Mesenteric fat pad (tissue), 1 donor: ENCODE data around the gene APBA1. TPM values are rescaled to one million over a fixed set of nuclear protein-coding genes. Genes with fewer than 3 reads are reported as not detected.

ENCODE experiments used
- DNase-seq: peaks from one replicate; pipeline ENCODE4 v3.0.0-alpha.2; 2020; ENCODE audit warnings: low spot score
- total RNA-seq: library from RNA; stranded (reverse); fragmentation: NEBNext Ultra II Directional; extraction: Animal tissue kit (Norgen Biotek cat#: 25700); gene quantifications from one replicate; pipeline ENCODE4 v1.2.1, GENCODE V29; 2021
- donor health status: DM: yes; HTN: yes; CAD: no.

The APBA1 gene
- total RNA-seq, 1 donor from 2014 or later: 7.7 TPM

- no peak for DNase-seq
These were observed 136.8 kb downstream of the APBA1 start for GRCh38 chr9:69535286-69535832.

- DNase-seq: no peak
These were observed 139.8 kb downstream of the APBA1 start for GRCh38 chr9:69532396-69532795.

- DNase-seq: no peak
These were observed 144.7 kb downstream of the APBA1 start for GRCh38 chr9:69527454-69527853.

GRCh38 chr9:69526699-69527098 is 145.5 kb downstream of the APBA1 start:
- DNase-seq: no peak

- DNase-seq: no peak
These were observed 152.5 kb downstream of the APBA1 start for GRCh38 chr9:69519470-69520240.

GRCh38 chr9:69516353-69517322 is 155.5 kb downstream of the APBA1 start:
- DNase-seq: no peak

GRCh38 chr9:69515810-69516209 is 156.4 kb downstream of the APBA1 start:
- no peak for DNase-seq

- no peak for DNase-seq
These were observed 158.9 kb downstream of the APBA1 start for GRCh38 chr9:69513141-69513820.

- no peak for DNase-seq
These were observed 168.1 kb downstream of the APBA1 start for GRCh38 chr9:69504058-69504457.

- no peak for DNase-seq
These were observed 169.4 kb downstream of the APBA1 start for GRCh38 chr9:69502671-69503301.

GRCh38 chr9:69500896-69501295 is 171.3 kb downstream of the APBA1 start:
- no peak for DNase-seq

GRCh38 chr9:69499959-69500358 is 172.2 kb downstream of the APBA1 start:
- DNase-seq: no peak

GRCh38 chr9:69499407-69499806 is 172.8 kb downstream of the APBA1 start:
- DNase-seq: no peak

GRCh38 chr9:69498470-69498869 is 173.7 kb downstream of the APBA1 start:
- DNase-seq: no peak

- DNase-seq: no peak
These were observed 174.4 kb downstream of the APBA1 start for GRCh38 chr9:69497816-69498215.

- no peak for DNase-seq
These were observed 175.2 kb downstream of the APBA1 start for GRCh38 chr9:69496846-69497450.

GRCh38 chr9:69495296-69495695 is 176.9 kb downstream of the APBA1 start:
- DNase-seq: no peak

GRCh38 chr9:69494763-69495162 is 177.4 kb downstream of the APBA1 start:
- no peak for DNase-seq

GRCh38 chr9:69494208-69494607 is 178.0 kb downstream of the APBA1 start:
- DNase-seq: no peak

- DNase-seq: no peak
These were observed 185.7 kb downstream of the APBA1 start for GRCh38 chr9:69486498-69486897.
